Suprapubic skin (tissue), 4 donors: ENCODE data around the gene LSG1. TPM values are rescaled to one million over a fixed set of nuclear protein-coding genes. Genes with fewer than 3 reads are reported as not detected.

Source experiments
- DNase-seq, 2 donors: peaks; one replicate each; pipeline ENCODE4 v3.0.0-alpha.2; 2019; ENCODE audit warnings: low spot score in 2 of 2
- H3K27ac ChIP-seq: fragments of 200-600 bp; sonication (generic); one replicate; pipeline ENCODE4 v1.5.1; 2019
- H3K27me3 ChIP-seq: fragments of 200-600 bp; sonication (generic); one replicate; pipeline ENCODE4 v1.5.1; 2019
- H3K36me3 ChIP-seq: fragments of 200-600 bp; sonication (generic); one replicate; pipeline ENCODE4 v1.5.1; 2019
- H3K4me1 ChIP-seq: fragments of 200-600 bp; sonication (generic); one replicate; pipeline ENCODE4 v1.5.1; 2019
- H3K4me3 ChIP-seq: fragments of 200-600 bp; sonication (generic); one replicate; pipeline ENCODE4 v1.5.1; 2019; ENCODE audit warnings: mild to moderate bottlenecking
- H3K9me3 ChIP-seq: fragments of 200-600 bp; sonication (generic); one replicate; pipeline ENCODE4 v1.5.1; 2019
- CTCF ChIP-seq, 2 donors: fragments of 200-600 bp in 1 of 2; fragments of 450-650 bp in 1 of 2; sonication (generic) in 1 of 2; IDR thresholded peaks; one replicate each; pipeline ENCODE4 v1.5.1; 2016 to 2019; ENCODE audit warnings: antibody characterized with exemption in 2 of 2, mild to moderate bottlenecking in 1 of 2, moderate library complexity in 1 of 2
- EP300 ChIP-seq: sonication (generic); formaldehyde crosslinking; IDR thresholded peaks from one replicate; pipeline ENCODE4 v1.6.1; 2017; ENCODE audit warnings: antibody characterized with exemption
- POLR2A ChIP-seq, 2 donors: fragments of 450-650 bp; IDR thresholded peaks; one replicate each; pipeline ENCODE4 v1.6.1; 2017; ENCODE audit warnings: antibody characterized with exemption in 2 of 2, mild to moderate bottlenecking in 2 of 2, moderate library complexity in 2 of 2
- POLR2AphosphoS5 ChIP-seq, 3 donors: sonication (generic); formaldehyde crosslinking; IDR thresholded peaks; one replicate each; pipeline ENCODE4 v1.6.1; 2017; ENCODE audit warnings: antibody characterized with exemption in 3 of 3
- WGBS: methylation state at CpG from one replicate; pipeline ENCODE4 v1.1.5; 2018; 5-methylcytosine and 5-hydroxymethylcytosine counted together
- total RNA-seq, 4 donors: library from RNA; depleted of rRNA; stranded (reverse); fragments of >200 nt; gene quantifications; one replicate each; pipeline ENCODE4 v1.1.0, GENCODE V29; 2016

The LSG1 gene
- total RNA-seq, 4 donors from 2014 or later: 51.7 to 86.5 (median 56.6) TPM

GRCh38 chr3:194705227-194705626 lies 33.2 kb upstream of the LSG1 start:
- TF ChIP-seq EP300 (no peak), POLR2AphosphoS5 (IDR thresholded peaks at IDR 0.05) (no peak), POLR2A (IDR thresholded peaks at IDR 0.05) (no peak), CTCF (IDR thresholded peaks at IDR 0.05) (no peak)
- H3K4me1 ChIP-seq: no peaks in the 10 kb centered on the region
- WGBS: 85% methylated on average over 8 of the region's 8 CpGs
- no peaks in the 10 kb centered on the region for H3K27me3 ChIP-seq
- DNase-seq: no peak
- no peaks in the 10 kb centered on the region for H3K36me3 ChIP-seq
- H3K27ac ChIP-seq: no peak overlapping the region
- H3K4me3 ChIP-seq: no peak overlapping the region
- no peaks in the 10 kb centered on the region for H3K9me3 ChIP-seq

GRCh38 chr3:194702545-194702944 lies 30.6 kb upstream of the LSG1 start:
- Histone ChIP-seq H3K4me3 (no peak overlapping the region), H3K9me3 (no peaks in the 10 kb centered on the region), H3K4me1 (no peaks in the 10 kb centered on the region), H3K36me3 (no peaks in the 10 kb centered on the region), H3K27me3 (no peaks in the 10 kb centered on the region), H3K27ac (no peak overlapping the region)
- no peak for DNase-seq
- TF ChIP-seq CTCF (IDR thresholded peaks at IDR 0.05) (no peak), EP300 (no peak)
- WGBS: 89% methylated on average over 9 of the region's 9 CpGs

- Histone ChIP-seq H3K27ac (no peak overlapping the region), H3K27me3 (no peaks in the 10 kb centered on the region), H3K4me3 (no peak overlapping the region), H3K36me3 (no peaks in the 10 kb centered on the region), H3K9me3 (no peaks in the 10 kb centered on the region), H3K4me1 (peaks cover under 1% of the 10 kb centered on the region)
- peak in 1 of 2 donors; percentile 33 for DNase-seq
- no peak for TF ChIP-seq CTCF (IDR thresholded peaks at IDR 0.05)
- TF ChIP-seq POLR2AphosphoS5 (IDR thresholded peaks at IDR 0.05): no peak
- TF ChIP-seq POLR2A (IDR thresholded peaks at IDR 0.05): no peak
- no peak for TF ChIP-seq EP300
- 74% methylated on average over 6 of the region's 6 CpGs for WGBS
Measured at GRCh38 chr3:194696702-194697101, 24.7 kb upstream of the LSG1 start.

- DNase-seq: no peak
- Histone ChIP-seq H3K36me3 (no peaks in the 10 kb centered on the region), H3K27me3 (peaks cover 3% of the 10 kb centered on the region), H3K9me3 (no peaks in the 10 kb centered on the region), H3K4me1 (peaks cover 43% of the 10 kb centered on the region), H3K4me3 (no peak overlapping the region), H3K27ac (no peak overlapping the region)
- WGBS: 66% methylated on average over 15 of the region's 15 CpGs
- TF ChIP-seq POLR2AphosphoS5 (IDR thresholded peaks at IDR 0.05): no peak
- TF ChIP-seq POLR2A (IDR thresholded peaks at IDR 0.05): no peak
- no peak for TF ChIP-seq CTCF (IDR thresholded peaks at IDR 0.05)
- no peak for TF ChIP-seq EP300
Measured at GRCh38 chr3:194691481-194692283, 19.7 kb upstream of the LSG1 start.

- H3K27me3 ChIP-seq: peaks cover 4% of the 10 kb centered on the region
- no peak for DNase-seq
- no peak for TF ChIP-seq POLR2AphosphoS5 (IDR thresholded peaks at IDR 0.05)
- no peak overlapping the region for H3K4me3 ChIP-seq
- H3K9me3 ChIP-seq: no peaks in the 10 kb centered on the region
- H3K4me1 ChIP-seq: peaks cover 48% of the 10 kb centered on the region
- no peaks in the 10 kb centered on the region for H3K36me3 ChIP-seq
- no peak overlapping the region for H3K27ac ChIP-seq
- 70% methylated on average over 8 of the region's 8 CpGs for WGBS
Measured at GRCh38 chr3:194690501-194691372, 18.7 kb upstream of the LSG1 start.
